ENCODE measurements around the gene RSPH1.

RSPH1 gene

GRCh38 chr21:42426876-42427480 lies 69.0 kb downstream of the RSPH1 start:
- no peak for DNase-seq (ENCODE audit: low read depth)

GRCh38 chr21:42426424-42426823 lies 69.6 kb downstream of the RSPH1 start:
- DNase-seq (ENCODE audit: low read depth): no peak

- no peak for DNase-seq (ENCODE audit: low read depth)
Observed at GRCh38 chr21:42425591-42425990, 70.4 kb downstream of the RSPH1 start.

- DNase-seq (ENCODE audit: low read depth): peak; percentile 73
Observed at GRCh38 chr21:42424914-42425541, 71.0 kb downstream of the RSPH1 start.

GRCh38 chr21:42423685-42424084 lies 72.3 kb downstream of the RSPH1 start:
- no peak for DNase-seq (ENCODE audit: low read depth)

- DNase-seq (ENCODE audit: low read depth): no peak
Observed at GRCh38 chr21:42423197-42423675, 72.8 kb downstream of the RSPH1 start.
